Fibroblast of lung (primary cell): ENCODE measurements around the gene GCAT.
"Not testable (repeated sequence)": the region's sequence is repeated elsewhere in the genome, so short reads cannot be mapped to it uniquely, and the experiment has no call there.

Source experiments
- EZH2 ChIP-seq: IDR thresholded peaks from 2 replicates; pipeline ENCODE4 v1.5.1; 2012; ENCODE audit warnings: low read length, control low read depth, mild to moderate bottlenecking; ENCODE audit errors: missing control alignments
- TF ChIP-seq, protein P1 (sequence below), 2 donors: IDR thresholded peaks in 1 of 2; conservative IDR thresholded peaks in 1 of 2; 1 replicate in 1 of 2; 2 replicates in 1 of 2; pipeline ENCODE4 v1.5.1; 2011 to 2012; ENCODE audit warnings: low read length in 2 of 2, control low read depth in 1 of 2, inconsistent platforms in 1 of 2, low read depth in 1 of 2, mild to moderate bottlenecking in 1 of 2

DNA sequence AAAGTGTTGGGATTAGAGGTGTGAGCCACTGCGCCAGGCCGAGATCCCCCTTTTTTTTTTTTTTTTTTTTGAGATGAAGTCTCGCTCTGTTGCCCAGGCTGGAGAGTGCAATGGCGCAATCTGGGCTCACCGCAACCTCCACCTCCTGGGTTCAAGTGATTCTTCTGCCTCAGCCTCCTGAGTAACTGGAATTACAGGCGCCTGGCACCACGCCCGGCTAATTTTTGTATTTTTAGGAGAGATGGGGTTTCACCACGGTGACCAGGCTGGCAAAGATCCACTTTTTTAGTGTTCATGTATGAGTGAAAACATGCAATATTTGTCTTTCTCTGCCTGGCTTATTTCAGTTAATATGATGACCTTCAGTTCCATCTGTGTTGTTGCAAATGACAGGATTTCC lies 7.8 kb upstream of the GCAT start:
- TF ChIP-seq, protein P1, sequence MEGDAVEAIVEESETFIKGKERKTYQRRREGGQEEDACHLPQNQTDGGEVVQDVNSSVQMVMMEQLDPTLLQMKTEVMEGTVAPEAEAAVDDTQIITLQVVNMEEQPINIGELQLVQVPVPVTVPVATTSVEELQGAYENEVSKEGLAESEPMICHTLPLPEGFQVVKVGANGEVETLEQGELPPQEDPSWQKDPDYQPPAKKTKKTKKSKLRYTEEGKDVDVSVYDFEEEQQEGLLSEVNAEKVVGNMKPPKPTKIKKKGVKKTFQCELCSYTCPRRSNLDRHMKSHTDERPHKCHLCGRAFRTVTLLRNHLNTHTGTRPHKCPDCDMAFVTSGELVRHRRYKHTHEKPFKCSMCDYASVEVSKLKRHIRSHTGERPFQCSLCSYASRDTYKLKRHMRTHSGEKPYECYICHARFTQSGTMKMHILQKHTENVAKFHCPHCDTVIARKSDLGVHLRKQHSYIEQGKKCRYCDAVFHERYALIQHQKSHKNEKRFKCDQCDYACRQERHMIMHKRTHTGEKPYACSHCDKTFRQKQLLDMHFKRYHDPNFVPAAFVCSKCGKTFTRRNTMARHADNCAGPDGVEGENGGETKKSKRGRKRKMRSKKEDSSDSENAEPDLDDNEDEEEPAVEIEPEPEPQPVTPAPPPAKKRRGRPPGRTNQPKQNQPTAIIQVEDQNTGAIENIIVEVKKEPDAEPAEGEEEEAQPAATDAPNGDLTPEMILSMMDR (conservative IDR thresholded peaks at IDR 0.05 in 1 of 2, IDR thresholded peaks at IDR 0.05 in 1 of 2; ENCODE audit: low read depth in 1 of 2, low read length in 2 of 2), result not testable (repeated sequence)
- not testable (repeated sequence) for TF ChIP-seq EZH2
